ENCODE data around the gene NDUFAF4.

NDUFAF4 gene

DNA sequence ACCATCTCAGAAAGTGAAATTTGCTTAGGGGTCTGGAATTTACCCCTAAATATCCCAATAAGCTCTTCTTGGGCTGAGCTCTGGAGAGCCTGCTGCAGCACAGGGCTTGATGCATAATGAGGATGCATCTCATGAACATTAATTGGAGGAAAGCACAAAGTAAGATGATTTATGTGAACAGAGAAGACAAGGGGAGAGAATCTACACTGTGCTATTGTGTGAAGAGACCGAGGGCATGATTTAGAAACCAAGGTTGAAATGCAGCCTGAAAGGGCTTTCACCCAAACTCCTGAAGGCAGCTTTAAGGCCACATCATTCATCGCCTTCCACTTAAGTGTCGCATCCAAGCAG lies 32.7 kb downstream of the NDUFAF4 start:
- H3K9me3 Mint-ChIP-seq, result no peaks in the 10 kb centered on the region
- ATAC-seq (no peak), DNase-seq (ENCODE audit: low spot score in 2 of 2) (no peak)
- no peaks in the 10 kb centered on the region for H3K4me1 Mint-ChIP-seq
- no peak overlapping the region for H3K4me3 Mint-ChIP-seq
- no peak overlapping the region for H3K27ac Mint-ChIP-seq
- H3K36me3 Mint-ChIP-seq, result no peaks in the 10 kb centered on the region

DNA sequence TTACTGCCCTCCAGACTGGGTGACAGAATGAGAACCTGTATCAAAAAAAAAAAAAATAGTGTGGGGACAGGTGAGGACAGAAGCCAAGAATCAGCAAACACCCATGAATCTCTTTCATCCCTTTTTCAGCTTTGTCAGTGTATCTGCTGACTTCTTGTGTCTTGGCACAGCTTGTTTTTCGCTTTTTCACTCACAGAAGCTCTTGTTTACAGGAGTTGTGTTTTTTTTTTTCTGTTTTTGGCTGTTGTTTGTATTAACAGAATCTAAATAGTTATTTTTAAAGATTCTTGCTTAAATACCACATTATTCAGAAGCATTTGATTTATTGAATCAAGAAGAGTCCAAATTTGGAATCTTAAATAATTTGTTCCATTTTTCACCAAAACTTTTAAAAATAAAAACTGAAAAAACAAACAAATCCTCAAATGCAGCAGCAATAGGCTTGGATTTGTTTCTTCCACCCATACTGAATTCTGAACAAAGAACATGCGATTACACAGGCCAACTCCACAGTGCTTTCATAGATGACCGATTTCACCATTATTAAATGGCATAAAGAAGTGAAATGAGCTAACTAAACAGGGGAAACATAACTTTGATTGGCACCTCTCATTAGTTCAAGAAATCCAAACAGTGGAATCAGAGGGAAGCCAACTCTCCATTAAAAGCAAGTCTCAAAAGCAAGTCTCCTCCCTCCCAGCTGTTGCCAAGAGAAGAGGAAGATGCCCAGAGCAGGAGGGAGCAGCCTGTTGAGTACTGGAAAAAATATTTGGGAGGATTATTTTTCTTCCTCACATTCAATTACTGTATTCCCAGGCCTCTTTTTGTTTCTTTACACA lies 33.3 kb downstream of the NDUFAF4 start:
- Mint-ChIP-seq H3K27ac (no peak overlapping the region), H3K4me3 (no peak overlapping the region), H3K9me3 (no peaks in the 10 kb centered on the region), H3K36me3 (no peaks in the 10 kb centered on the region), H3K4me1 (no peaks in the 10 kb centered on the region)
- ATAC-seq, result no peak
- DNase-seq (ENCODE audit: low spot score in 2 of 2), result no peak

DNA sequence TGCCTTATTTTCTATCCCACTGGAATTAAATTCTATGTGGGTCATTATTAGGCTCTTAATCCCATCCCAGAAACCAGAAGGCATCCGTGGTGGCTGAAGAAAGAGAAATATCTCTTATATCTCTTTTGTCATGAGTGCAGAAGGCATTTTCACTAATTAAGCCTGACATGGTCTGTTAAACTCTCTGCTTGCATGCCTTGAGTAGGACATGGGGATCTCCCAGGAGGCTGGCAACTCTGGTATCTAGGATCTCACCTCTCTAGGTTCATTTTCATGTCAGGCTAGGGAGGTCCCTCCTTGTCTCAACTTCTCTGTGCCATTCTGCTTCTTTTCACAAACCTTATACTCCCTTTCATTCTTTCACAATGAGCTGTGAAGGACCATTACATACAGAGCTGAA lies 35.1 kb downstream of the NDUFAF4 start:
- DNase-seq (ENCODE audit: low spot score in 2 of 2) (no peak), ATAC-seq (no peak)
- Mint-ChIP-seq H3K27ac (no peak overlapping the region), H3K4me3 (no peak overlapping the region), H3K36me3 (no peaks in the 10 kb centered on the region), H3K4me1 (no peaks in the 10 kb centered on the region), H3K9me3 (no peaks in the 10 kb centered on the region)

DNA sequence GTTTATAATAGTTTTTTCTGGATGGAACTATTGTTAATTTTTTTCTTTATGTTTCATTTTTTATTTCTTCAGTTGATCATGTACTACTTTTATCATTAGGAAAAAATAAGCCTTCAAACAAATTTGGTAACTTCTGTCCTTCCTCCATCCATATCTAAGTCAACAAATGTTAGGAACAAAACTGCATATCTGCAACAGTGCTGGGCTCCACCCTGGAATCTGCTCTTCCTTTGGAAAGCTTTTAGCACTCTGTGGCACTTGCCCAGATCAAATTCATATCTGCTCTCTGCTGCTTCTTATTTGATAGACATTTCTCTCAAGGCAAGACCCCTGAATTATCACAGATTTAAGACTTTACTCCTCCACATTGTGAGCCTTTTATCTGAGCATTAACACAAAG lies 36.1 kb downstream of the NDUFAF4 start:
- DNase-seq (ENCODE audit: low spot score in 2 of 2) (no peak), ATAC-seq (no peak)
- Mint-ChIP-seq H3K36me3 (no peaks in the 10 kb centered on the region), H3K9me3 (no peaks in the 10 kb centered on the region), H3K4me1 (no peaks in the 10 kb centered on the region), H3K27ac (no peak overlapping the region), H3K4me3 (no peak overlapping the region)

DNA sequence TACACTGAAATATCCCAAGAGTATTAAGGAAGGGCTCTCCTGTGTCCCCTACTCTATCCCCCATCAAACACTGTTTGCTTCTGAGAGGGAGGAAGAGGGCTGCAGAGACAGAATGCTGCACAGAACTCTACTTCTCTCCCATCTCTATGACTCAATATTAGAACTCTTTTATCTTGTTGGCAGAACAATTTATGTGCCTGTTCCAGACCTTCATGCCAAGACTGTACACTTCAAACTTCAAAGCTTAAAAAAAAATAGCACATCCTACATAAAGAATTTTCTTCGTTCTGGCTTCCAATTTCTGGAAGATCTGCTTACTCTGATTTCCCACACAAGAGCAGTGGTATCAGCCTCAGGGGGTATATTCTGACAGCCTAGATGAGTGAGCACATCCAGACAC lies 40.8 kb downstream of the NDUFAF4 start:
- Mint-ChIP-seq H3K27ac (no peak overlapping the region), H3K4me3 (no peak overlapping the region), H3K36me3 (no peaks in the 10 kb centered on the region), H3K4me1 (no peaks in the 10 kb centered on the region), H3K9me3 (no peaks in the 10 kb centered on the region)
- no peak for ATAC-seq
- no peak for DNase-seq (ENCODE audit: low spot score in 2 of 2)

DNA sequence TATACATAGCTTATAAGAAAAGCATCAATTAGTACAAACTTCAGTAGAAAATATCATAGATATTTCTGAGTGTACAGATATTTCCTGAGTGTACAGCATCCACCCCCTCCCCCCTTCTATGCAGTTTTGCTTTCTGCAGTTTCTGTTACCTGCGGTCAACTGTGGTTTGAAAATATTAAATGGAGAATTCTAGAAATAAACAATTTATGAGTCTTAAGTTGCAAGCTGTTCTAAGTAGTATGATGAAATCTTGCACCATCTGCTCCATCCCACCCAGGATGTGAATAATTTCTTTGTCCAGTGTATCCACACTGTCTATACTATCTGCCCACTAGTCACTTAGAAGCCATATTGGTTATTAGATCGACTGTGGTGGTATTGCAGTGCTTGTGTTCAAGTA lies 44.6 kb downstream of the NDUFAF4 start:
- DNase-seq (ENCODE audit: low spot score in 2 of 2) (no peak), ATAC-seq (no peak)
- Mint-ChIP-seq H3K4me3 (no peak overlapping the region), H3K27ac (no peak overlapping the region), H3K4me1 (no peaks in the 10 kb centered on the region), H3K9me3 (no peaks in the 10 kb centered on the region), H3K36me3 (no peaks in the 10 kb centered on the region)

DNA sequence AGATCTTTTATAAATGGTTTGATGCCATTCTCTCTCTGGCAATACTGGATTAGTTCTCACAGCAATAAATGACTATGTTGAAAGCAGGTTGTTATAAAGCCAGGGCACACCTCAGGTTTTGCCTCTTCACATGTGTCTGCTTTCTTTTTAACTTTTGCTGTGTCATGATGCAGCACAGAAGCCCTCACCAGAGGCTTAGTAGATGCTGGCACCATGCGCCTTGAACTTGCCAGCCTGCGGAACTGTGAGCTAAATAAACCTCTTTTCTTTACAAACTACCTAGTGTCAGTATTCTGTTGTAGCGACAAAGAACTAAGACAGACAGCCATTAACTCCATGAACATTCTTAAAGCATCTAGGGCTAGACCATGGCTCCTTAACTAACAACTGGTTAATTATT lies 45.1 kb downstream of the NDUFAF4 start:
- DNase-seq (ENCODE audit: low spot score in 2 of 2) (no peak), ATAC-seq (no peak)
- Mint-ChIP-seq H3K27ac (no peak overlapping the region), H3K9me3 (no peaks in the 10 kb centered on the region), H3K4me3 (no peak overlapping the region), H3K36me3 (no peaks in the 10 kb centered on the region), H3K4me1 (no peaks in the 10 kb centered on the region)

DNA sequence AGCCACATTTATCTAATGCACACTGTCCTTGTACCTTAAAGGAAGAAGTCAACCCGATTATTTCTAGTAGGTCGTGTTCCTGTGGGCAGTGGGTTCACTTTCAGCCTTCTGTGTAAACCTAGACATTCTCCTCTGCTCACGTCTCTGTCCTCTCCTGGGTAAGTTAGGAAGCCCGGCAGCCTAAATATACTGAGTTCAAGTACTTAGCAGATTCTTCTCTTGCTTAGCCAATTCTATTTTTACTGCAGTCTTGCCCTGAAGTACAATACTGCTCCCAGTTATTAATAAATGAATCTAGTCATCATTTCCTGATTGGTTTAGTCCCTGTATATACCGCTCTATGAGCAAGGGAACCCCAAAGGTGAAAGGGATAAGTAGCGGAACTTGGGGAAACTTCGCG lies 45.8 kb downstream of the NDUFAF4 start:
- Mint-ChIP-seq H3K36me3 (no peaks in the 10 kb centered on the region), H3K4me1 (no peaks in the 10 kb centered on the region), H3K9me3 (no peaks in the 10 kb centered on the region), H3K27ac (no peak overlapping the region), H3K4me3 (no peak overlapping the region)
- ATAC-seq (no peak), DNase-seq (ENCODE audit: low spot score in 2 of 2) (no peak)

DNA sequence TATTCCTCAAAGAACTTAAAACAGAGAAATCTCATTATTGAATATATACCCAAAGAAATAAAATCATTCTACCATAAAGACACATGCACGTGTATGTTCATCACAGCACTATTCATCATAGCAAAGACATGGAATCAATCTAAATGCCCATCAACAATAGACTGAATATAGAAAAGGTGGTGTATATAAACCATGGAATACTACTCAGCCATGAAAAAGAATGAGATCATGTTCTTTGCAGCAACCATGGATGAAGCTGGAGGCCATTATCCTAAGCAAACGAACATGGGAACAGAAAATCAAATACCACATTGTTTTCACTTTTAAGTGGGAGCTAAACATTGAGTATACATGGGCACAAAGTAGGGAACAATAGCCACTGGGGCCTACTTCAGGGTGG lies 48.1 kb downstream of the NDUFAF4 start:
- H3K4me1 Mint-ChIP-seq, result no peaks in the 10 kb centered on the region

DNA sequence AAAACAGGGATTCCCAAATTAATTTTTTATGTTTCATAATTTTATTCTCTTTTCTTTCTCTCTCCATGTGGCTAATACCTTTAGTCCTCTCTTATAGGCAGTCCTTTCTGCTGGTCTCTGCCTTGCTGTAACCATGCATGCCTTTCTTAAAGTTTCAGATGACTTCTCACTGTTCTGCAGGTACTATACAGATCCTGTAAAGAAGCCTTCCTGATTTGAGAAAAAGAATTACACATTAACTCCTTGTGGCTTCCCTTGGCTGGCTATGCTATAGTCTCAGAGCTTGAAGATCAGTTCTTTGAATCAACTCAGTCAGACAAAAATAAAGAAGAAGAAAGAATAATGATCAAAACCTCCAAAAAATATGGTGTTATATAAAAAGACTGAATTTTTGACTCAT lies 53.2 kb downstream of the NDUFAF4 start:
- H3K36me3 Mint-ChIP-seq, result no peaks in the 10 kb centered on the region
- H3K4me3 Mint-ChIP-seq, result no peak overlapping the region
- no peaks in the 10 kb centered on the region for H3K4me1 Mint-ChIP-seq
- H3K9me3 Mint-ChIP-seq, result peaks cover 3% of the 10 kb centered on the region
- no peak for DNase-seq (ENCODE audit: low spot score in 2 of 2)
- ATAC-seq, result no peak
- H3K27ac Mint-ChIP-seq, result no peak overlapping the region

More for the DNA sequence above, 48.1 kb downstream of the NDUFAF4 start:
- no peak for DNase-seq (ENCODE audit: low spot score in 2 of 2)
- H3K4me3 Mint-ChIP-seq, result no peak overlapping the region
- H3K27ac Mint-ChIP-seq, result no peak overlapping the region
- H3K9me3 Mint-ChIP-seq, result no peaks in the 10 kb centered on the region
- ATAC-seq, result no peak
- no peaks in the 10 kb centered on the region for H3K36me3 Mint-ChIP-seq

DNA sequence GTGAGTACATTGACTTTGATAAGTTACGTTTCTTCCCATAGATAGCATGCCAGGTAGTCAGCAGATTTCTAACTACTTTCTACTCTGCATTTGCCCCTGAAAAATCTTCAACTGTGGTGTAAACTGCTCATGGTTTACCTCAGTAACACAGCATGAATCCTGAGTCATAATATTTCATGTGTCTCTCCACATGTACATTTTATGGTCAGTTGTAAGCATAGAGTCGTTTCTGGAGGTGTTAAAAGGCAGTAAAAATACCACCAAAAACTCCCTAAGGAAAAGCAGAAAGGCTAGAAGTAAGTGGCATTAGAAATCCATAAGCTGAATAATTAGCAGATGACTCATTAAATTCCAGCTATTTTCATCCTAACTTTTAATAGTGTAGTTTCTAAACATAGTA lies 56.3 kb downstream of the NDUFAF4 start:
- Mint-ChIP-seq H3K4me3 (no peak overlapping the region), H3K9me3 (peaks cover 3% of the 10 kb centered on the region), H3K27ac (no peak overlapping the region), H3K4me1 (peaks cover 10% of the 10 kb centered on the region), H3K36me3 (no peaks in the 10 kb centered on the region)
- ATAC-seq, result no peak
- DNase-seq (ENCODE audit: low spot score in 2 of 2), result no peak

All from stimulated activated effector memory CD8-positive, alpha-beta T cell treated with anti-CD3 and anti-CD28 coated beads, Interleukin-12 subunit alpha, Interleukin-12 subunit beta, amount 100 ng/mL, for 72 hours (primary cell).